ENCODE measurements around the gene C8G. TPM values are rescaled to one million over a fixed set of nuclear protein-coding genes. Genes with fewer than 3 reads are reported as not detected.

Gene C8G
- total and polyA plus RNA-seq, 2 of the 8 experiments (the other 6 are each of a cell fraction or from before 2014, with no cell fraction given) = 0.62 to 0.80 TPM

DNA sequence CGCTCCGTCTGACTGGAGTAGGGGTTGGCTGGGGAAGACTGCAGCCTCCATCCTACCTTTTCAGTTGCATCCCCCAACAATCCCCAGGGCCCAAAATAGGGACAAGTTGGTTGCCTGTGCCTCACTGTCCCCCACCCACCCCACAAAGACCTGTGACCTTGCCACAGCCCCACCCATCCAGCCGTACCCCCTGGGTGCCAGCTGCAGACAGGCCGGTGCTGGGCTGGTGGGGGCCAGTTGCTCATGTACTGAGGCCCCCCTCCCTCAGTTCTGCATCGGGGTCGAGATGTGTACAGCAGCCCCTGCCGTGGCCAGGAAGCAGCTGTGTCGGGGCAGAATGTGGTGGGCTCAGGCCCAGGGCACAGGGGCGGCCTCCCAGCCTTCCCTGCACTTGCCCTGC, 38.1 kb downstream of the C8G start (continued):
- TF ChIP-seq, protein P1, sequence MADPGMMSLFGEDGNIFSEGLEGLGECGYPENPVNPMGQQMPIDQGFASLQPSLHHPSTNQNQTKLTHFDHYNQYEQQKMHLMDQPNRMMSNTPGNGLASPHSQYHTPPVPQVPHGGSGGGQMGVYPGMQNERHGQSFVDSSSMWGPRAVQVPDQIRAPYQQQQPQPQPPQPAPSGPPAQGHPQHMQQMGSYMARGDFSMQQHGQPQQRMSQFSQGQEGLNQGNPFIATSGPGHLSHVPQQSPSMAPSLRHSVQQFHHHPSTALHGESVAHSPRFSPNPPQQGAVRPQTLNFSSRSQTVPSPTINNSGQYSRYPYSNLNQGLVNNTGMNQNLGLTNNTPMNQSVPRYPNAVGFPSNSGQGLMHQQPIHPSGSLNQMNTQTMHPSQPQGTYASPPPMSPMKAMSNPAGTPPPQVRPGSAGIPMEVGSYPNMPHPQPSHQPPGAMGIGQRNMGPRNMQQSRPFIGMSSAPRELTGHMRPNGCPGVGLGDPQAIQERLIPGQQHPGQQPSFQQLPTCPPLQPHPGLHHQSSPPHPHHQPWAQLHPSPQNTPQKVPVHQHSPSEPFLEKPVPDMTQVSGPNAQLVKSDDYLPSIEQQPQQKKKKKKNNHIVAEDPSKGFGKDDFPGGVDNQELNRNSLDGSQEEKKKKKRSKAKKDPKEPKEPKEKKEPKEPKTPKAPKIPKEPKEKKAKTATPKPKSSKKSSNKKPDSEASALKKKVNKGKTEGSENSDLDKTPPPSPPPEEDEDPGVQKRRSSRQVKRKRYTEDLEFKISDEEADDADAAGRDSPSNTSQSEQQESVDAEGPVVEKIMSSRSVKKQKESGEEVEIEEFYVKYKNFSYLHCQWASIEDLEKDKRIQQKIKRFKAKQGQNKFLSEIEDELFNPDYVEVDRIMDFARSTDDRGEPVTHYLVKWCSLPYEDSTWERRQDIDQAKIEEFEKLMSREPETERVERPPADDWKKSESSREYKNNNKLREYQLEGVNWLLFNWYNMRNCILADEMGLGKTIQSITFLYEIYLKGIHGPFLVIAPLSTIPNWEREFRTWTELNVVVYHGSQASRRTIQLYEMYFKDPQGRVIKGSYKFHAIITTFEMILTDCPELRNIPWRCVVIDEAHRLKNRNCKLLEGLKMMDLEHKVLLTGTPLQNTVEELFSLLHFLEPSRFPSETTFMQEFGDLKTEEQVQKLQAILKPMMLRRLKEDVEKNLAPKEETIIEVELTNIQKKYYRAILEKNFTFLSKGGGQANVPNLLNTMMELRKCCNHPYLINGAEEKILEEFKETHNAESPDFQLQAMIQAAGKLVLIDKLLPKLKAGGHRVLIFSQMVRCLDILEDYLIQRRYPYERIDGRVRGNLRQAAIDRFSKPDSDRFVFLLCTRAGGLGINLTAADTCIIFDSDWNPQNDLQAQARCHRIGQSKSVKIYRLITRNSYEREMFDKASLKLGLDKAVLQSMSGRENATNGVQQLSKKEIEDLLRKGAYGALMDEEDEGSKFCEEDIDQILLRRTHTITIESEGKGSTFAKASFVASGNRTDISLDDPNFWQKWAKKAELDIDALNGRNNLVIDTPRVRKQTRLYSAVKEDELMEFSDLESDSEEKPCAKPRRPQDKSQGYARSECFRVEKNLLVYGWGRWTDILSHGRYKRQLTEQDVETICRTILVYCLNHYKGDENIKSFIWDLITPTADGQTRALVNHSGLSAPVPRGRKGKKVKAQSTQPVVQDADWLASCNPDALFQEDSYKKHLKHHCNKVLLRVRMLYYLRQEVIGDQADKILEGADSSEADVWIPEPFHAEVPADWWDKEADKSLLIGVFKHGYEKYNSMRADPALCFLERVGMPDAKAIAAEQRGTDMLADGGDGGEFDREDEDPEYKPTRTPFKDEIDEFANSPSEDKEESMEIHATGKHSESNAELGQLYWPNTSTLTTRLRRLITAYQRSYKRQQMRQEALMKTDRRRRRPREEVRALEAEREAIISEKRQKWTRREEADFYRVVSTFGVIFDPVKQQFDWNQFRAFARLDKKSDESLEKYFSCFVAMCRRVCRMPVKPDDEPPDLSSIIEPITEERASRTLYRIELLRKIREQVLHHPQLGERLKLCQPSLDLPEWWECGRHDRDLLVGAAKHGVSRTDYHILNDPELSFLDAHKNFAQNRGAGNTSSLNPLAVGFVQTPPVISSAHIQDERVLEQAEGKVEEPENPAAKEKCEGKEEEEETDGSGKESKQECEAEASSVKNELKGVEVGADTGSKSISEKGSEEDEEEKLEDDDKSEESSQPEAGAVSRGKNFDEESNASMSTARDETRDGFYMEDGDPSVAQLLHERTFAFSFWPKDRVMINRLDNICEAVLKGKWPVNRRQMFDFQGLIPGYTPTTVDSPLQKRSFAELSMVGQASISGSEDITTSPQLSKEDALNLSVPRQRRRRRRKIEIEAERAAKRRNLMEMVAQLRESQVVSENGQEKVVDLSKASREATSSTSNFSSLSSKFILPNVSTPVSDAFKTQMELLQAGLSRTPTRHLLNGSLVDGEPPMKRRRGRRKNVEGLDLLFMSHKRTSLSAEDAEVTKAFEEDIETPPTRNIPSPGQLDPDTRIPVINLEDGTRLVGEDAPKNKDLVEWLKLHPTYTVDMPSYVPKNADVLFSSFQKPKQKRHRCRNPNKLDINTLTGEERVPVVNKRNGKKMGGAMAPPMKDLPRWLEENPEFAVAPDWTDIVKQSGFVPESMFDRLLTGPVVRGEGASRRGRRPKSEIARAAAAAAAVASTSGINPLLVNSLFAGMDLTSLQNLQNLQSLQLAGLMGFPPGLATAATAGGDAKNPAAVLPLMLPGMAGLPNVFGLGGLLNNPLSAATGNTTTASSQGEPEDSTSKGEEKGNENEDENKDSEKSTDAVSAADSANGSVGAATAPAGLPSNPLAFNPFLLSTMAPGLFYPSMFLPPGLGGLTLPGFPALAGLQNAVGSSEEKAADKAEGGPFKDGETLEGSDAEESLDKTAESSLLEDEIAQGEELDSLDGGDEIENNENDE (IDR thresholded peaks at IDR 0.05; ENCODE audit: insufficient replicate concordance, low read length) = no peak
